IMR-90 (cell line): Measurements from ENCODE around the gene LDHB. TPM values are rescaled to one million over a fixed set of nuclear protein-coding genes. Genes with fewer than 3 reads are reported as not detected.

ENCODE experiments used
- ATAC-seq: fragments of 200-7000 bp; cut with Tn5 transposase; 2 replicates; pipeline ENCODE4 v1.9.1; 2020; ENCODE audit warnings: low read depth, mild to moderate bottlenecking, moderate library complexity
- BruUV-seq: library from RNA; stranded (reverse); fragments of 400-500 nt; replicated peaks from 2 replicates; lab custom pipeline; 2021; lab: Mats Ljungman, UMichigan
- CTCF ChIA-PET: fragments of 300-600 bp; formaldehyde crosslinking; extraction: SDS; loops from one replicate; lab custom pipeline; 2021; ENCODE audit warnings: antibody characterized with exemption; lab: Yijun Ruan, JAX
- POLR2A ChIA-PET: fragments of 300-600 bp; sonication (Branson Sonifier 250); formaldehyde crosslinking; loops from one replicate; lab custom pipeline; 2022; ENCODE audit warnings: antibody characterized with exemption; ENCODE audit not compliant: unreplicated experiment; lab: Charles Lee
- DNase-seq: peaks from one replicate; pipeline ENCODE4 v3.0.0; 2013
- H2AFZ ChIP-seq: replicated peaks from 2 replicates; pipeline ENCODE3; 2013; ENCODE audit warnings: low read length, mild to moderate bottlenecking; ENCODE audit not compliant: poor library complexity
- H2AK5ac ChIP-seq: 2 replicates; pipeline ENCODE4 v1.6.1; 2013; ENCODE audit warnings: low read depth, low read length, inconsistent platforms
- H2AK9ac ChIP-seq: replicated peaks from 2 replicates; pipeline ENCODE3; 2013; ENCODE audit warnings: mild to moderate bottlenecking, low read depth, low read length, moderate library complexity; ENCODE audit not compliant: poor library complexity
- H2BK120ac ChIP-seq: 2 replicates; pipeline ENCODE4 v1.6.1; 2013; ENCODE audit warnings: low read depth, low read length, inconsistent platforms
- H2BK15ac ChIP-seq: 3 replicates; pipeline ENCODE4 v1.6.1; 2013; ENCODE audit warnings: low read depth, low read length, inconsistent platforms
- H2BK20ac ChIP-seq: 2 replicates; pipeline ENCODE4 v1.6.1; 2013; ENCODE audit warnings: low read depth, mild to moderate bottlenecking, inconsistent platforms, low read length, moderate library complexity
- H2BK5ac ChIP-seq: 2 replicates; pipeline ENCODE4 v1.6.1; 2013; ENCODE audit warnings: mild to moderate bottlenecking, low read depth, low read length, inconsistent platforms; ENCODE audit not compliant: poor library complexity, severe bottlenecking
- H3K14ac ChIP-seq: replicated peaks from 2 replicates; pipeline ENCODE4 v1.6.1; 2013; ENCODE audit warnings: low read depth, low read length, inconsistent platforms
- H3K18ac ChIP-seq: 2 replicates; pipeline ENCODE4 v1.6.1; 2013; ENCODE audit warnings: low read depth, low read length, control low read depth
- H3K23ac ChIP-seq: 2 replicates; pipeline ENCODE4 v1.6.1; 2013; ENCODE audit warnings: low read depth, low read length, inconsistent platforms
- H3K27ac ChIP-seq: 2 replicates; pipeline ENCODE4 v1.5.1; 2013; ENCODE audit warnings: mild to moderate bottlenecking, control low read depth, low read length; ENCODE audit not compliant: insufficient read depth
- H3K27me3 ChIP-seq: 2 replicates; pipeline ENCODE4 v1.6.1; 2013; ENCODE audit warnings: low read length; ENCODE audit not compliant: control insufficient read depth, insufficient read depth
- H3K36me3 ChIP-seq: 2 replicates; pipeline ENCODE4 v1.6.1; 2013; ENCODE audit warnings: low read length, mixed read lengths; ENCODE audit not compliant: control insufficient read depth, insufficient read depth
- H3K4ac ChIP-seq: 2 replicates; pipeline ENCODE4 v1.6.1; 2013; ENCODE audit warnings: low read depth, low read length, inconsistent platforms
- H3K4me1 ChIP-seq: 2 replicates; pipeline ENCODE4 v1.6.1; 2013; ENCODE audit warnings: low read length, mixed read lengths; ENCODE audit not compliant: control insufficient read depth, insufficient read depth
- H3K4me2 ChIP-seq: 2 replicates; pipeline ENCODE4 v1.6.1; 2013; ENCODE audit warnings: low read depth, mild to moderate bottlenecking, control low read depth, low read length, moderate library complexity
- H3K4me3 ChIP-seq: 2 replicates; pipeline ENCODE4 v1.5.1; 2013; ENCODE audit warnings: low read depth, mild to moderate bottlenecking, control low read depth, low read length, moderate library complexity; ENCODE audit not compliant: insufficient read depth
- H3K56ac ChIP-seq: 2 replicates; pipeline ENCODE4 v1.6.1; 2013; ENCODE audit warnings: low read length, inconsistent platforms; ENCODE audit not compliant: insufficient read depth; ENCODE audit errors: extremely low read depth
- H3K79me1 ChIP-seq, 2 experiments: 2 replicates each; pipeline ENCODE4 v1.6.1; 2013; ENCODE audit warnings: low read length in 2 of 2, inconsistent platforms in 1 of 2, low read depth in 1 of 2
- H3K9ac ChIP-seq: 2 replicates; pipeline ENCODE4 v1.6.1; 2013; ENCODE audit warnings: low read depth, low read length, control low read depth
- H3K9me1 ChIP-seq: 2 replicates; pipeline ENCODE4 v1.6.1; 2013; ENCODE audit warnings: low read length, inconsistent platforms; ENCODE audit not compliant: insufficient read depth
- H3K9me3 ChIP-seq: 2 replicates; pipeline ENCODE4 v1.6.1; 2013; ENCODE audit warnings: low read length; ENCODE audit not compliant: control insufficient read depth, insufficient read depth
- H4K20me1 ChIP-seq: 2 replicates; pipeline ENCODE4 v1.6.1; 2013; ENCODE audit warnings: low read length, inconsistent platforms; ENCODE audit not compliant: insufficient read depth
- H4K5ac ChIP-seq: 2 replicates; pipeline ENCODE4 v1.6.1; 2013; ENCODE audit warnings: mild to moderate bottlenecking, low read depth, low read length, control low read depth
- H4K8ac ChIP-seq, 2 experiments: 2 replicates each; pipeline ENCODE4 v1.6.1; 2013; ENCODE audit warnings: low read depth in 2 of 2, low read length in 2 of 2, control low read depth in 1 of 2, inconsistent platforms in 1 of 2
- H4K91ac ChIP-seq: 2 replicates; pipeline ENCODE4 v1.6.1; 2013; ENCODE audit warnings: low read depth, low read length, inconsistent platforms; ENCODE audit not compliant: insufficient read depth
- CEBPB ChIP-seq: IDR thresholded peaks from 2 replicates; pipeline ENCODE4 v1.6.1; 2012; ENCODE audit warnings: low read depth, low read length, improper control_type of control experiment
- CTCF ChIP-seq: conservative IDR thresholded peaks from 2 replicates; pipeline ENCODE4 v1.5.1; 2012; ENCODE audit warnings: mild to moderate bottlenecking, low read depth, low read length, improper control_type of control experiment
- MAFK ChIP-seq: IDR thresholded peaks from 2 replicates; pipeline ENCODE4 v1.6.1; 2012; ENCODE audit warnings: low read depth, low read length, improper control_type of control experiment
- RCOR1 ChIP-seq: IDR thresholded peaks from 2 replicates; pipeline ENCODE4 v1.6.1; 2012; ENCODE audit warnings: mild to moderate bottlenecking, low read length, improper control_type of control experiment; ENCODE audit not compliant: insufficient replicate concordance
- WGBS, 2 experiments: methylation state at CpG; one replicate each; pipeline versions ENCODE4 v1.1.5 to v1.1.7; 2013; ENCODE audit warnings: missing lambda C conversion rate in 2 of 2; ENCODE audit not compliant: insufficient read length in 1 of 2; ENCODE audit errors: extremely low coverage in 2 of 2; 5-methylcytosine and 5-hydroxymethylcytosine counted together
- dilution Hi-C: fragments of 300-500 bp; cut with HindIII; formaldehyde crosslinking; loops from one replicate; pipeline ENCODE4 v1.14.3; 2018; ENCODE audit warnings: low sequenced_read_pairs; ENCODE audit not compliant: unreplicated experiment
- in situ Hi-C: fragments of 300-500 bp; cut with MboI; formaldehyde crosslinking; loops from 3 replicates; pipeline ENCODE4 v1.14.3; 2019; ENCODE audit warnings: low sequenced_read_pairs, inconsistent platforms, mixed read lengths
- intact Hi-C: fragments of 100-400 bp; cut with micrococcal nuclease; formaldehyde crosslinking; loops from 2 replicates; pipeline ENCODE4 v1.10.0; 2022
- polyA plus RNA-seq, 3 experiments: library from polyadenylated mRNA; depleted of rRNA; stranded (reverse); fragments of >200 nt; gene quantifications; 2 replicates each; pipeline ENCODE4 v1.2.3, GENCODE V29; 2012; ENCODE audit warnings: low replicate concordance in 1 of 3
- total RNA-seq: library from RNA; depleted of rRNA; stranded (reverse); fragments of >200 nt; gene quantifications from 2 replicates; pipeline ENCODE4 v1.2.3, GENCODE V29; 2012

The LDHB gene
- total and polyA plus RNA-seq, 2 of the 4 experiments (the other 2 are of a cell fraction) = 623 to 630 TPM

GRCh38 chr12:21614506-21614905, 43.1 kb downstream of the LDHB start:
- Histone ChIP-seq H4K8ac (no peak overlapping the region), H4K5ac (no peak overlapping the region), H3K4me1 (no peaks in the 10 kb centered on the region), H3K9ac (no peak overlapping the region), H3K9me3 (no peaks in the 10 kb centered on the region), H3K56ac (no peak overlapping the region), H2AK5ac (no peak overlapping the region), H2BK15ac (no peak overlapping the region), H3K27ac (no peak overlapping the region), H3K79me1 (no peaks in the 10 kb centered on the region), H3K36me3 (no peaks in the 10 kb centered on the region), H3K4me3 (no peak overlapping the region), H3K4ac (no peak overlapping the region), H2BK20ac (no peak overlapping the region), H4K91ac (no peak overlapping the region), H3K4me2 (no peak overlapping the region), H3K18ac (no peak overlapping the region), H3K14ac (no peak overlapping the region), H3K23ac (no peak overlapping the region), H4K20me1 (no peaks in the 10 kb centered on the region), H2AFZ (no peak overlapping the region), H3K27me3 (no peaks in the 10 kb centered on the region; the same call in 1 of the 2 replicates), H2AK9ac (no peak overlapping the region), H2BK120ac (no peak overlapping the region), H3K9me1 (no peaks in the 10 kb centered on the region), H2BK5ac (no peak overlapping the region)
- dilution Hi-C loops = no loop called here
- DNase-seq = no peak
- TF ChIP-seq CTCF (no peak), MAFK (no peak), CEBPB (no peak), RCOR1 (no peak)
- intact Hi-C loops = no loop called here
- ChIA-PET CTCF (no interaction called here), POLR2A (no interaction called here)
- ATAC-seq = no peak
- no TSS peak for BruUV-seq
- WGBS, 2 experiments = no CpG with 5 or more reads among the region's 2 CpGs
- in situ Hi-C loops = no loop called here
